OCI-LY7 (cell line): Measurements from ENCODE around the gene CDH22. TPM values are rescaled to one million over a fixed set of nuclear protein-coding genes. Genes with fewer than 3 reads are reported as not detected.

Source experiments
- BruUV-seq: library from RNA; stranded (reverse); fragments of 400-500 nt; replicated peaks from 2 replicates; lab custom pipeline; 2021; lab: Mats Ljungman, UMichigan
- CTCF ChIA-PET: fragments of 300-600 bp; sonication (Branson Sonifier 250); formaldehyde crosslinking; loops from one replicate; lab custom pipeline; 2022; ENCODE audit warnings: antibody characterized with exemption; ENCODE audit not compliant: unreplicated experiment; lab: Charles Lee
- POLR2A ChIA-PET: fragments of 300-600 bp; sonication (Branson Sonifier 250); formaldehyde crosslinking; loops from one replicate; lab custom pipeline; 2022; ENCODE audit warnings: antibody characterized with exemption; lab: Charles Lee
- DNase-seq: peaks from one replicate; pipeline ENCODE4 v3.0.0-alpha.2; 2015; ENCODE audit warnings: low spot score
- H2AFZ ChIP-seq: fragments of 200-600 bp; sonication (generic), shearing (Covaris generic); 2 replicates; pipeline ENCODE4 v1.6.1; 2014; ENCODE audit warnings: mild to moderate bottlenecking, antibody characterized with exemption, low read length, moderate library complexity
- H3K27ac ChIP-seq: fragments of 200-600 bp; sonication (generic); 2 replicates; pipeline ENCODE4 v1.5.1; 2014; ENCODE audit warnings: mixed run types, low read depth, mild to moderate bottlenecking, moderate library complexity, low read length, inconsistent platforms; ENCODE audit not compliant: poor library complexity, severe bottlenecking
- H3K36me3 ChIP-seq: fragments of 200-600 bp; sonication (generic); 2 replicates; pipeline ENCODE4 v1.6.1; 2014; ENCODE audit warnings: mild to moderate bottlenecking, antibody characterized with exemption, low read length, moderate library complexity, mixed read lengths; ENCODE audit not compliant: insufficient read depth
- H3K4me1 ChIP-seq: fragments of 200-600 bp; sonication (generic); 2 replicates; pipeline ENCODE4 v1.5.1; 2014; ENCODE audit warnings: mild to moderate bottlenecking, low read length; ENCODE audit not compliant: insufficient read depth, poor library complexity, severe bottlenecking
- H3K4me2 ChIP-seq: fragments of 200-600 bp; sonication (generic); 2 replicates; pipeline ENCODE4 v1.6.1; 2014; ENCODE audit warnings: mild to moderate bottlenecking, low read length
- H3K4me3 ChIP-seq: fragments of 200-600 bp; sonication (generic); 2 replicates; pipeline ENCODE4 v1.5.1; 2014; ENCODE audit warnings: mild to moderate bottlenecking, low read depth, low read length; ENCODE audit not compliant: poor library complexity, severe bottlenecking
- H3K79me2 ChIP-seq: fragments of 200-600 bp; sonication (generic); 2 replicates; pipeline ENCODE4 v1.6.1; 2016; ENCODE audit warnings: low read depth, mild to moderate bottlenecking, low read length, moderate library complexity, mixed read lengths; ENCODE audit not compliant: insufficient read depth
- H3K9me2 ChIP-seq: fragments of 200-600 bp; sonication (generic); 2 replicates; pipeline ENCODE4 v1.6.1; 2016; ENCODE audit warnings: mild to moderate bottlenecking, low read length, mixed read lengths; ENCODE audit not compliant: insufficient read depth
- H3K9me3 ChIP-seq: fragments of 200-600 bp; sonication (generic); 2 replicates; pipeline ENCODE4 v1.6.1; 2014; ENCODE audit warnings: mild to moderate bottlenecking, mixed run types, low read length, mixed read lengths
- H4K20me1 ChIP-seq: fragments of 200-600 bp; sonication (generic); 2 replicates; pipeline ENCODE4 v1.6.1; 2014; ENCODE audit warnings: mild to moderate bottlenecking, antibody characterized with exemption, low read length, moderate library complexity, mixed read lengths; ENCODE audit not compliant: insufficient read depth
- CTCF ChIP-seq: fragments of 200-600 bp; sonication (generic); conservative IDR thresholded peaks from 2 replicates; pipeline ENCODE4 v1.5.1; 2014; ENCODE audit warnings: mild to moderate bottlenecking, antibody characterized with exemption, low read length, moderate library complexity, mixed read lengths
- EZH2phosphoT487 ChIP-seq: fragments of 200-600 bp; sonication (generic); IDR thresholded peaks from 2 replicates; pipeline ENCODE4 v1.6.1; 2018; ENCODE audit warnings: low read depth, borderline replicate concordance, mild to moderate bottlenecking, mixed run types, antibody characterized with exemption, low read length, moderate library complexity, mixed read lengths
- intact Hi-C: fragments of 100-400 bp; cut with micrococcal nuclease; formaldehyde crosslinking; loops from one replicate; pipeline ENCODE4 v1.10.0; 2022; ENCODE audit not compliant: unreplicated experiment
- total RNA-seq, 2 experiments: library from RNA; depleted of rRNA in 1 of 2; stranded (reverse); fragments of >200 nt in 1 of 2; shearing (Covaris generic) in 1 of 2; gene quantifications; 2 replicates each; pipeline ENCODE4 v1.2.3, GENCODE V29; 2014 to 2022

Gene CDH22
- total RNA-seq, 2 experiments from 2014 or later: not detected

GRCh38 chr20:46139266-46139889, 168.9 kb downstream of the CDH22 start:
- Histone ChIP-seq H3K27ac (no peak overlapping the region), H3K9me2 (no peaks in the 10 kb centered on the region), H3K4me1 (no peaks in the 10 kb centered on the region), H3K79me2 (no peaks in the 10 kb centered on the region), H3K36me3 (no peaks in the 10 kb centered on the region), H3K4me3 (no peak overlapping the region), H3K9me3 (no peaks in the 10 kb centered on the region), H4K20me1 (no peaks in the 10 kb centered on the region; the same call in 1 of the 2 replicates), H3K4me2 (no peak overlapping the region), H2AFZ (no peak overlapping the region)
- intact Hi-C loops: no loop called here
- CTCF ChIA-PET: no interaction called here
- DNase-seq: no peak
- POLR2A ChIA-PET: no interaction called here
- no TSS peak for BruUV-seq
- no peak for TF ChIP-seq EZH2phosphoT487
- no peak for TF ChIP-seq CTCF

- CTCF ChIA-PET: no interaction called here
- Histone ChIP-seq H2AFZ (no peak overlapping the region), H3K36me3 (no peaks in the 10 kb centered on the region), H3K4me3 (no peak overlapping the region), H3K4me2 (no peak overlapping the region), H3K4me1 (no peaks in the 10 kb centered on the region), H3K9me3 (no peaks in the 10 kb centered on the region), H3K79me2 (no peaks in the 10 kb centered on the region), H4K20me1 (no peaks in the 10 kb centered on the region; the same call in 1 of the 2 replicates), H3K9me2 (no peaks in the 10 kb centered on the region), H3K27ac (no peak overlapping the region)
- intact Hi-C loops: no loop called here
- POLR2A ChIA-PET: no interaction called here
- TF ChIP-seq EZH2phosphoT487: no peak
- no peak for TF ChIP-seq CTCF
- no TSS peak for BruUV-seq
- no peak for DNase-seq
Observed at GRCh38 chr20:46137816-46138215, 170.5 kb downstream of the CDH22 start.

GRCh38 chr20:46135856-46136633, 172.3 kb downstream of the CDH22 start:
- no peak overlapping the region for H3K4me2 ChIP-seq
- intact Hi-C loops: no loop called here
- H3K4me1 ChIP-seq: no peaks in the 10 kb centered on the region
- no TSS peak for BruUV-seq
- H3K36me3 ChIP-seq: no peaks in the 10 kb centered on the region
- H2AFZ ChIP-seq: no peak overlapping the region
- no peaks in the 10 kb centered on the region for H3K79me2 ChIP-seq
- ChIA-PET POLR2A (no interaction called here), CTCF (no interaction called here)
- H3K27ac ChIP-seq: no peak overlapping the region
- TF ChIP-seq CTCF (no peak), EZH2phosphoT487 (no peak)
- H4K20me1 ChIP-seq: peaks cover 3% of the 10 kb centered on the region; the same call in 1 of the 2 replicates
- no peak for DNase-seq
- H3K4me3 ChIP-seq: no peak overlapping the region
- H3K9me3 ChIP-seq: no peaks in the 10 kb centered on the region
- no peaks in the 10 kb centered on the region for H3K9me2 ChIP-seq
